ENCODE measurements around the gene TOM1L2.
"Not testable (repeated sequence)": the region's sequence is repeated elsewhere in the genome, so short reads cannot be mapped to it uniquely, and the experiment has no call there.

The TOM1L2 gene

GRCh38 chr17:17944242-17944641, 28.0 kb downstream of the TOM1L2 start:
- no peak for FAIRE-seq
- DNase-seq (ENCODE audit: low spot score), result no peak

- FAIRE-seq (no peak), DNase-seq (ENCODE audit: low spot score) (no peak)
Measured at GRCh38 chr17:17943281-17943984, 28.8 kb downstream of the TOM1L2 start.

- FAIRE-seq, result no peak
- no peak for DNase-seq (ENCODE audit: low spot score)
Measured at GRCh38 chr17:17942846-17943245, 29.4 kb downstream of the TOM1L2 start.

GRCh38 chr17:17941015-17941414, 31.2 kb downstream of the TOM1L2 start:
- FAIRE-seq (no peak), DNase-seq (ENCODE audit: low spot score) (no peak)

GRCh38 chr17:17940441-17940911, 31.7 kb downstream of the TOM1L2 start:
- FAIRE-seq, result no peak
- no peak for DNase-seq (ENCODE audit: low spot score)

GRCh38 chr17:17939941-17940340, 32.3 kb downstream of the TOM1L2 start:
- not testable (repeated sequence) for DNase-seq (ENCODE audit: low spot score); FAIRE-seq

GRCh38 chr17:17938388-17939107, 33.7 kb downstream of the TOM1L2 start:
- no peak for FAIRE-seq

GRCh38 chr17:17937958-17938357, 34.2 kb downstream of the TOM1L2 start:
- DNase-seq (ENCODE audit: low spot score) (no peak), FAIRE-seq (no peak)

More at GRCh38 chr17:17938388-17939107, 33.7 kb downstream of the TOM1L2 start:
- no peak for DNase-seq (ENCODE audit: low spot score)

GRCh38 chr17:17937201-17937853, 34.9 kb downstream of the TOM1L2 start:
- no peak for DNase-seq (ENCODE audit: low spot score)
- no peak for FAIRE-seq

- peak; percentile 77 for DNase-seq (ENCODE audit: low spot score)
- FAIRE-seq, result peak; percentile 78
Measured at GRCh38 chr17:17935321-17936271, 36.6 kb downstream of the TOM1L2 start.

GRCh38 chr17:17934806-17935205, 37.4 kb downstream of the TOM1L2 start:
- no peak for DNase-seq (ENCODE audit: low spot score)
- FAIRE-seq, result no peak

GRCh38 chr17:17934214-17934613, 38.0 kb downstream of the TOM1L2 start:
- DNase-seq (ENCODE audit: low spot score), result no peak
- FAIRE-seq, result no peak

- DNase-seq (ENCODE audit: low spot score) (peak; percentile 36), FAIRE-seq (peak; percentile 65)
Measured at GRCh38 chr17:17933775-17934174, 38.4 kb downstream of the TOM1L2 start.

GRCh38 chr17:17931159-17931558, 41.0 kb downstream of the TOM1L2 start:
- DNase-seq (ENCODE audit: low spot score) (no peak), FAIRE-seq (no peak)

- no peak for DNase-seq (ENCODE audit: low spot score)
- FAIRE-seq, result no peak
Measured at GRCh38 chr17:17930674-17931073, 41.5 kb downstream of the TOM1L2 start.

- FAIRE-seq (no peak), DNase-seq (ENCODE audit: low spot score) (no peak)
Measured at GRCh38 chr17:17929655-17930380, 42.4 kb downstream of the TOM1L2 start.

GRCh38 chr17:17928398-17929287, 43.6 kb downstream of the TOM1L2 start:
- no peak for DNase-seq (ENCODE audit: low spot score)
- FAIRE-seq, result no peak

GRCh38 chr17:17926840-17927449, 45.3 kb downstream of the TOM1L2 start:
- no peak for DNase-seq (ENCODE audit: low spot score)
- FAIRE-seq, result no peak

GRCh38 chr17:17926036-17926435, 46.2 kb downstream of the TOM1L2 start:
- no peak for DNase-seq (ENCODE audit: low spot score)
- no peak for FAIRE-seq

Measured in RCC 7860 (cell line).